Type B pancreatic cell (in vitro differentiated cells): Measurements from ENCODE around the gene SP110. TPM values are rescaled to one million over a fixed set of nuclear protein-coding genes. Genes with fewer than 3 reads are reported as not detected.
A peak's percentile ranks its signal among the peaks of the same experiment; 100 is the strongest.

ENCODE experiments used
- DNase-seq: peaks from one replicate; pipeline ENCODE4 v3.0.0; 2021; ENCODE audit warnings: mixed read lengths; ENCODE audit not compliant: unreplicated experiment; ENCODE audit errors: extremely low spot score
- H3K27ac Mint-ChIP-seq: 2 replicates; pipeline ENCODE4 v1.8.0; 2021; ENCODE audit warnings: mild to moderate bottlenecking, mixed read lengths
- H3K27me3 Mint-ChIP-seq: 2 replicates; pipeline ENCODE4 v1.8.0; 2021; ENCODE audit warnings: mixed read lengths
- H3K36me3 Mint-ChIP-seq: 2 replicates; pipeline ENCODE4 v1.8.0; 2021; ENCODE audit warnings: mixed read lengths
- H3K4me1 Mint-ChIP-seq: one replicate; pipeline ENCODE4 v1.8.0; 2021; ENCODE audit warnings: mixed read lengths; ENCODE audit not compliant: unreplicated experiment
- H3K4me3 Mint-ChIP-seq: 2 replicates; pipeline ENCODE4 v1.8.0; 2021; ENCODE audit warnings: mild to moderate bottlenecking, mixed read lengths
- H3K9me3 Mint-ChIP-seq: 2 replicates; pipeline ENCODE4 v1.8.0; 2021; ENCODE audit warnings: mixed read lengths
- CTCF ChIP-seq: fragments of 200-600 bp; sonication (generic); conservative IDR thresholded peaks from 2 replicates; pipeline ENCODE4 v1.5.0; 2021; ENCODE audit warnings: antibody characterized with exemption, mild to moderate bottlenecking
- total RNA-seq: library from RNA; stranded (reverse); gene quantifications from 2 replicates; pipeline ENCODE4 v1.2.1, GENCODE V29; 2021; ENCODE audit warnings: low replicate concordance

The SP110 gene
- total RNA-seq, 1 donor from 2014 or later = 8.6 TPM

GRCh38 chr2:230160112-230160660 lies 59.6 kb downstream of the SP110 start:
- no peaks in the 10 kb centered on the region for H3K27me3 Mint-ChIP-seq
- no peak overlapping the region for H3K4me3 Mint-ChIP-seq
- H3K4me1 Mint-ChIP-seq = peaks cover 4% of the 10 kb centered on the region
- H3K27ac Mint-ChIP-seq = no peak overlapping the region
- DNase-seq = no peak
- no peaks in the 10 kb centered on the region for H3K36me3 Mint-ChIP-seq
- TF ChIP-seq CTCF = peak; percentile 83
- no peaks in the 10 kb centered on the region for H3K9me3 Mint-ChIP-seq

GRCh38 chr2:230158468-230158867 lies 61.3 kb downstream of the SP110 start:
- no peak for DNase-seq
- TF ChIP-seq CTCF = no peak
- no peak overlapping the region for H3K27ac Mint-ChIP-seq
- peaks cover 7% of the 10 kb centered on the region for H3K4me1 Mint-ChIP-seq
- no peaks in the 10 kb centered on the region for H3K36me3 Mint-ChIP-seq
- H3K9me3 Mint-ChIP-seq = no peaks in the 10 kb centered on the region
- no peak overlapping the region for H3K4me3 Mint-ChIP-seq
- no peaks in the 10 kb centered on the region for H3K27me3 Mint-ChIP-seq

GRCh38 chr2:230156782-230157699 lies 62.7 kb downstream of the SP110 start:
- no peaks in the 10 kb centered on the region for H3K27me3 Mint-ChIP-seq
- H3K4me1 Mint-ChIP-seq = peaks cover 12% of the 10 kb centered on the region
- no peaks in the 10 kb centered on the region for H3K36me3 Mint-ChIP-seq
- peaks cover 3% of the 10 kb centered on the region for H3K9me3 Mint-ChIP-seq
- no peak overlapping the region for H3K27ac Mint-ChIP-seq
- no peak for DNase-seq
- no peak overlapping the region for H3K4me3 Mint-ChIP-seq
- no peak for TF ChIP-seq CTCF

- Mint-ChIP-seq H3K36me3 (no peaks in the 10 kb centered on the region), H3K4me3 (no peak overlapping the region), H3K27me3 (no peaks in the 10 kb centered on the region), H3K27ac (no peak overlapping the region), H3K4me1 (peaks cover 12% of the 10 kb centered on the region), H3K9me3 (peaks cover 4% of the 10 kb centered on the region)
- no peak for TF ChIP-seq CTCF
- DNase-seq = no peak
Measured at GRCh38 chr2:230155359-230155758, 64.4 kb downstream of the SP110 start.

GRCh38 chr2:230153390-230153976 lies 66.3 kb downstream of the SP110 start:
- no peak overlapping the region for H3K4me3 Mint-ChIP-seq
- no peaks in the 10 kb centered on the region for H3K27me3 Mint-ChIP-seq
- DNase-seq = peak; percentile 3
- H3K4me1 Mint-ChIP-seq = peaks cover 12% of the 10 kb centered on the region
- TF ChIP-seq CTCF = no peak
- peaks cover 4% of the 10 kb centered on the region for H3K9me3 Mint-ChIP-seq
- no peak overlapping the region for H3K27ac Mint-ChIP-seq
- H3K36me3 Mint-ChIP-seq = no peaks in the 10 kb centered on the region
